Fibroblast of pulmonary artery (primary cell): Measurements from ENCODE around the gene TNS1.

Source experiments
- DNase-seq: peaks from one replicate; pipeline ENCODE4 v3.0.0-alpha.2; 2010; ENCODE audit warnings: low read depth
- H3K4me3 ChIP-seq: replicated peaks from 2 replicates; pipeline ENCODE4 v1.5.1; 2011; ENCODE audit warnings: low read depth, mild to moderate bottlenecking, control low read depth, low read length, moderate library complexity
- CTCF ChIP-seq: IDR thresholded peaks from 2 replicates; pipeline ENCODE4 v1.5.1; 2011; ENCODE audit warnings: mild to moderate bottlenecking, control low read depth, low read length, inconsistent platforms; ENCODE audit errors: missing control alignments

The TNS1 gene

GRCh38 chr2:217940261-217941220 is 62.3 kb downstream of the TNS1 start:
- no peak for DNase-seq
- no peak overlapping the region for H3K4me3 ChIP-seq
- no peak for TF ChIP-seq CTCF

GRCh38 chr2:217939629-217940245 is 63.1 kb downstream of the TNS1 start:
- TF ChIP-seq CTCF, result no peak
- no peak overlapping the region for H3K4me3 ChIP-seq
- no peak for DNase-seq

GRCh38 chr2:217939220-217939619 is 63.6 kb downstream of the TNS1 start:
- DNase-seq, result no peak
- TF ChIP-seq CTCF, result no peak
- H3K4me3 ChIP-seq, result no peak overlapping the region

GRCh38 chr2:217938036-217938435 is 64.8 kb downstream of the TNS1 start:
- DNase-seq, result no peak
- no peak for TF ChIP-seq CTCF
- H3K4me3 ChIP-seq, result no peak overlapping the region

- no peak overlapping the region for H3K4me3 ChIP-seq
- TF ChIP-seq CTCF, result no peak
- no peak for DNase-seq
Observed at GRCh38 chr2:217937446-217937845, 65.3 kb downstream of the TNS1 start.

- DNase-seq, result no peak
- TF ChIP-seq CTCF, result no peak
- no peak overlapping the region for H3K4me3 ChIP-seq
Observed at GRCh38 chr2:217936952-217937351, 65.8 kb downstream of the TNS1 start.
